AG09309 (cell line): ENCODE data around the gene SUSD3.

Source experiments
- DNase-seq: peaks from one replicate; pipeline ENCODE4 v3.0.0-alpha.2; 2010; ENCODE audit warnings: low read depth
- H3K4me3 ChIP-seq: 2 replicates; pipeline ENCODE4 v1.5.1; 2011; ENCODE audit warnings: mild to moderate bottlenecking, low read depth, low read length, moderate library complexity; ENCODE audit not compliant: control insufficient read depth
- TF ChIP-seq, protein P1 (sequence below): IDR thresholded peaks from 2 replicates; pipeline ENCODE4 v1.5.1; 2011; ENCODE audit warnings: mild to moderate bottlenecking, low read depth, low read length, inconsistent platforms; ENCODE audit not compliant: insufficient read depth, control insufficient read depth; ENCODE audit errors: missing control alignments

The SUSD3 gene

DNA sequence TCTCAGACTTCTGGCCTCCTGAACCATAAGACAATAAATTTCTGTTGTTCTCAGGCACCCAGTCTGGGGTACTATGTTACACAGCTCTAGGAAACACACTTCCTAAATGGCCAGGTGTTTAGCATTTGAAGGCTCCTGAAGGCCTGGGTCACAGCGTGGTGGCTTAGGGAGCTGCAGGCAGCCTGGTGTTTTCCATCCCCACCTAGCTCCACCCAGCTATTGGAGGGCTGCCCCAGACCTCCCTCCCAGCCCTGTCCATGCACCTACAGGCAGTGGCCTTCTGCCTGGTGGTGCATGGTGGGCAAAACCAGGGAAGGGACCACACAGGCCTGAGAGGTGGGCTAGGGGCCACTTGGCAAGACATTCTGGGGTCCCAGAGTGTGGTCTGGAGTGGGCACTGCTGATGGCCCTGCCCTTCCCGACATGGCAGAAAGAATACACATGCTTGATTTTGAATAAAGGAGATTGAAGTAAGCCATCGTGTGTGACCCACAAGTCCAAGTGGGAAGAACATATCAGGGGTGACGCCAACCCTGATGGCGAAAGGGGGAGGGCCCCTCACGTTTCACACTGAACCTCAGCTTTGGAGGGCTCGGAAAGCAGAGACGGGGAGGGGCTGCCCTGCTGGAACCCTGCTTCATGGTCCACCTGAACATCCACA is 1.3 kb upstream of the SUSD3 start:
- no peak for DNase-seq
- H3K4me3 ChIP-seq, result no peak overlapping the region
- TF ChIP-seq, protein P1, sequence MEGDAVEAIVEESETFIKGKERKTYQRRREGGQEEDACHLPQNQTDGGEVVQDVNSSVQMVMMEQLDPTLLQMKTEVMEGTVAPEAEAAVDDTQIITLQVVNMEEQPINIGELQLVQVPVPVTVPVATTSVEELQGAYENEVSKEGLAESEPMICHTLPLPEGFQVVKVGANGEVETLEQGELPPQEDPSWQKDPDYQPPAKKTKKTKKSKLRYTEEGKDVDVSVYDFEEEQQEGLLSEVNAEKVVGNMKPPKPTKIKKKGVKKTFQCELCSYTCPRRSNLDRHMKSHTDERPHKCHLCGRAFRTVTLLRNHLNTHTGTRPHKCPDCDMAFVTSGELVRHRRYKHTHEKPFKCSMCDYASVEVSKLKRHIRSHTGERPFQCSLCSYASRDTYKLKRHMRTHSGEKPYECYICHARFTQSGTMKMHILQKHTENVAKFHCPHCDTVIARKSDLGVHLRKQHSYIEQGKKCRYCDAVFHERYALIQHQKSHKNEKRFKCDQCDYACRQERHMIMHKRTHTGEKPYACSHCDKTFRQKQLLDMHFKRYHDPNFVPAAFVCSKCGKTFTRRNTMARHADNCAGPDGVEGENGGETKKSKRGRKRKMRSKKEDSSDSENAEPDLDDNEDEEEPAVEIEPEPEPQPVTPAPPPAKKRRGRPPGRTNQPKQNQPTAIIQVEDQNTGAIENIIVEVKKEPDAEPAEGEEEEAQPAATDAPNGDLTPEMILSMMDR, result no peak

- H3K4me3 ChIP-seq, result no peak overlapping the region
- DNase-seq, result no peak
- TF ChIP-seq, protein P1, result no peak
Measured at GRCh38 chr9:93057703-93058354, 672 bp upstream of the SUSD3 start.

DNA sequence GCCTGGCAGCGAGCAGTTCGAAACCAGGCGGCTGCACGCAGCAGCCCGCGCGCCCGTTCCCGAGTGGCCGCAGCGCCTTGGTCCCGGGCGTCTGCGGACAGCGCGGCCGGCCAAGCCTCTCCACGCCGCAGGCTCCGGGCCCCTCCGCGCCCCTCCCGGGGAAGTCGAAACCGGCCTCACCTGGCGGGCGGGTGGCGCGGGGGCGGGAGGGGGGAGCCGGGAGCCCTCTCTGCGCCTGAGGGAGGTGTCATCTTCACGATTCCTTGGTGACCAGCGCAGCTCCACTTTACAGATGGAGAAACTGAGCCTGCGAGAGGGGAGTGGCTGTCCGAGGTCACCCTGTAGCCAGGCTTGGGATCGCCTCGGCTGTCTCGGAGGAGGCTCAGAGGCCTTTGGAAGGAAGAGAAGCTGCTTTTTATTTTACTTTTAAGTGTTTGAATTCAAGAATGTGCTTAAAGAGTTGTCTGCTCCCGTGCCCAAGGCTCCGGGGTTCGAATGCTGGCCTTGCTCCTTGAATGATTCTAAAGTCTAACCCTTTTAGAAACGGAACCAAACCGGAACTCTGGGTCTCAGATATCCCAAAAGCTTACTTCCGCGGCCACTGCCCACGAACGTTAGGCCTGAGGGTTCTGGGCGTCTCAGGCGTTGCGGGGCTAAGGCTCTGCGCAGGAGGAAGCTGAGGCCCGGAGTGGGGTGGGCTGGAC is 662 bp downstream of the SUSD3 start:
- DNase-seq, result no peak
- no peak overlapping the region for H3K4me3 ChIP-seq
- TF ChIP-seq, protein P1, result no peak

- TF ChIP-seq, protein P1, result no peak
- no peak for DNase-seq
- no peak overlapping the region for H3K4me3 ChIP-seq
Measured at GRCh38 chr9:93059715-93060578, 1.4 kb downstream of the SUSD3 start.

- TF ChIP-seq, protein P1, result no peak
- no peak for DNase-seq
- no peak overlapping the region for H3K4me3 ChIP-seq
Measured at GRCh38 chr9:93060746-93061259, 2.3 kb downstream of the SUSD3 start.

- DNase-seq, result no peak
Measured at GRCh38 chr9:93061260-93061751, 2.8 kb downstream of the SUSD3 start.

More at GRCh38 chr9:93061260-93061751, 2.8 kb downstream of the SUSD3 start:
- no peak overlapping the region for H3K4me3 ChIP-seq
- TF ChIP-seq, protein P1, result no peak
